GM12875 (cell line): ENCODE measurements around the gene MEIS2.

Source experiments
- H3K4me3 ChIP-seq: one replicate; pipeline ENCODE4 v1.5.1; 2011; ENCODE audit warnings: low read depth, low read length, control low read depth
- CTCF ChIP-seq: IDR thresholded peaks from 2 replicates; pipeline ENCODE4 v1.5.1; 2011; ENCODE audit warnings: low read depth, mild to moderate bottlenecking, control low read depth, inconsistent platforms, low read length, moderate library complexity, borderline replicate concordance; ENCODE audit not compliant: insufficient read depth

MEIS2 gene

DNA sequence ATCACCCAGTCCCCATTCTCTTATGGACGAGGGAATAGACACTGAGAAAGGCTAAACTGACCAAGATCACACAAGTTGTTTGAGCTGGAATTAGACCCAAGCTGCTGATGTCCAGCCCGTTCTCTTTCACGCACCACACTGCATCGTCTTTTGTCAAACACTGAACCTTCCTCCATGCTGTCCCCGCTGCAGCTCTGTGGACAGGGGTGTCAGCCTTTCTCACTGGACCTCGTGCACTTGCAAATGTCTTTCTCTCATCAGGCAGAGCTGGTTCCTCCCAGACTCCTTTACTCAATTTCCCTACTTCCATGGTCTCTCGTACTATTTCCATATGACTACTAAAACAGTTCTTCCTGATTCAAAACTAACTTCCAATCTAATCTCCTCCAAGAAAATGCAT lies 161.6 kb downstream of the MEIS2 start:
- no peak overlapping the region for H3K4me3 ChIP-seq
- TF ChIP-seq CTCF = no peak

- H3K4me3 ChIP-seq = no peak overlapping the region
- TF ChIP-seq CTCF = no peak
Observed at GRCh38 chr15:36938131-36938530, 162.2 kb downstream of the MEIS2 start.

DNA sequence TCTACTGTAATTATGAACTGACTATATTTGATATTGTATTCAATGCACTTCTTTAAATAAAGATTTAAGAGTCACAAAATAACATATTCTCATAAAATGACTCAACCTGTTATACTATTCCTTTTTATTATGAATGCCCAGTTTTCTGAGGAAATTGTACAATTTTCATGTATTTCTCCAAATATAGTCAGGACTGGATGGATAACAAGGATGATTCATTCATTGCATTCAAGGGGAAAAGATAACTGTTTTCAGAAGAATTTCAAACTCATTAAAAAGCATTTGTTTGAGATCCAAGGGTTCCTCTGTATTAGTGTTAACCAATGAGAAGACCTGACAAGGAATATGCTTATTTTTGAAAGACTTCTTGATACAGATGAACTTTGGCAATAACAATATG lies 163.7 kb downstream of the MEIS2 start:
- no peak overlapping the region for H3K4me3 ChIP-seq
- TF ChIP-seq CTCF = no peak

GRCh38 chr15:36933255-36933990 lies 166.9 kb downstream of the MEIS2 start:
- H3K4me3 ChIP-seq = no peak overlapping the region
- no peak for TF ChIP-seq CTCF

DNA sequence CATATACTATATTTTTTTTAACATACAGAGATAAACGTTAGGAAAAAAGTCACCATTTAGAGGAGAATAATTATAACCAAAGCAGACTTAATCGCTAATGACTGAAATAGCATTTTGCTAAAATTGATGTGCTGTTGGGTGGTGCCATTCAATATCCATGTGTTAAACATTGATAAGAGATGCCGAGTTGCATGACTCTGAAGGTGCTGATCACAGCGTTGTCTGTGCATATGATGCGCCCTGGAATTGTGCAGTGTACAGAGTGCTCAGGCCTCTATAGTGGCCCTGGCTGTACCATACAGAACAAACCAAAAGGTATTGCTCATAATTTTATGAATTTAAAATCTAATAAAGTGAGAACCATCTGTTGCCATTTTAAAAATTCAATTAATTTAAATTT lies 168.3 kb downstream of the MEIS2 start:
- H3K4me3 ChIP-seq = no peak overlapping the region
- no peak for TF ChIP-seq CTCF

- TF ChIP-seq CTCF = no peak
- H3K4me3 ChIP-seq = no peak overlapping the region
Observed at GRCh38 chr15:36931434-36931833, 168.9 kb downstream of the MEIS2 start.

GRCh38 chr15:36926427-36926825 lies 173.9 kb downstream of the MEIS2 start:
- no peak overlapping the region for H3K4me3 ChIP-seq
- TF ChIP-seq CTCF = no peak
